Upper lobe of left lung (tissue), 6 donors: ENCODE results near the gene OR1K1. TPM values are rescaled to one million over a fixed set of nuclear protein-coding genes. Genes with fewer than 3 reads are reported as not detected.
"Not testable (repeated sequence)": the region's sequence is repeated elsewhere in the genome, so short reads cannot be mapped to it uniquely, and the experiment has no call there.

Experiments
- ATAC-seq, 2 donors: fragments of 200-7000 bp; cut with Tn5 transposase; one replicate each; pipeline ENCODE4 v1.9.1; 2022; ENCODE audit warnings: mild to moderate bottlenecking in 2 of 2, moderate library complexity in 2 of 2; ENCODE audit not compliant: low FRiP score in 2 of 2
- DNase-seq, 2 donors: peaks; one replicate each; pipeline ENCODE4 v3.0.0-alpha.2; 2019 to 2020
- H3K27ac ChIP-seq, 4 donors: fragments of 200-600 bp; sonication (generic); one replicate each; pipeline ENCODE4 v1.5.1; 2016 to 2019
- H3K27me3 ChIP-seq, 4 donors: fragments of 200-600 bp; sonication (generic); one replicate each; pipeline ENCODE4 v1.5.1; 2017 to 2019
- H3K36me3 ChIP-seq, 4 donors: fragments of 200-600 bp; sonication (generic); one replicate each; pipeline ENCODE4 v1.5.1; 2016 to 2019
- H3K4me1 ChIP-seq, 4 donors: fragments of 200-600 bp; sonication (generic); one replicate each; pipeline ENCODE4 v1.5.1; 2018 to 2019
- H3K4me3 ChIP-seq, 4 donors: fragments of 200-600 bp; sonication (generic); one replicate each; pipeline ENCODE4 v1.5.1; 2017 to 2019; ENCODE audit warnings: mild to moderate bottlenecking in 2 of 4, moderate library complexity in 1 of 4
- H3K9me3 ChIP-seq, 4 donors: fragments of 200-600 bp; sonication (generic); one replicate each; pipeline ENCODE4 v1.5.1; 2018 to 2019
- EP300 ChIP-seq, 4 donors: sonication (generic); formaldehyde crosslinking; IDR thresholded peaks; one replicate each; pipeline ENCODE4 v1.5.1; 2017; ENCODE audit warnings: antibody characterized with exemption in 4 of 4, control low read depth in 2 of 4
- POLR2A ChIP-seq, 4 donors: fragments of 450-650 bp; IDR thresholded peaks; one replicate each; pipeline ENCODE4 v1.5.1; 2016 to 2017; ENCODE audit warnings: antibody characterized with exemption in 4 of 4, mild to moderate bottlenecking in 2 of 4
- POLR2AphosphoS5 ChIP-seq, 2 donors: sonication (generic); formaldehyde crosslinking; IDR thresholded peaks; one replicate each; pipeline ENCODE4 v1.5.1; 2017; ENCODE audit warnings: antibody characterized with exemption in 2 of 2
- WGBS, 2 donors: methylation state at CpG; one replicate each; pipeline ENCODE4 v1.1.5; 2017 to 2018; 5-methylcytosine and 5-hydroxymethylcytosine counted together
- total RNA-seq, 6 donors: library from RNA; depleted of rRNA in 4 of 6; stranded (reverse); fragments of >200 nt in 4 of 6; gene quantifications; one replicate each; pipeline versions ENCODE4 v1.1.0 to v1.2.1, GENCODE V29; 2016 to 2021
- TF ChIP-seq, protein P1 (sequence below), 6 experiments: fragments of 450-650 bp in 4 of 6; fragments of 200-600 bp in 2 of 6; sonication (generic) in 2 of 6; IDR thresholded peaks; one replicate each; pipeline ENCODE4 v1.5.1; 2016 to 2019; ENCODE audit warnings: antibody characterized with exemption in 6 of 6
- donor health status: DM: no; HTN: no; CAD: no; lungs with moderate emphysema.
- donor health status: DM: no; HTN: yes; CAD: no; lungs with severe emphysema.

Gene OR1K1
- total RNA-seq, 6 donors from 2014 or later = not detected

DNA sequence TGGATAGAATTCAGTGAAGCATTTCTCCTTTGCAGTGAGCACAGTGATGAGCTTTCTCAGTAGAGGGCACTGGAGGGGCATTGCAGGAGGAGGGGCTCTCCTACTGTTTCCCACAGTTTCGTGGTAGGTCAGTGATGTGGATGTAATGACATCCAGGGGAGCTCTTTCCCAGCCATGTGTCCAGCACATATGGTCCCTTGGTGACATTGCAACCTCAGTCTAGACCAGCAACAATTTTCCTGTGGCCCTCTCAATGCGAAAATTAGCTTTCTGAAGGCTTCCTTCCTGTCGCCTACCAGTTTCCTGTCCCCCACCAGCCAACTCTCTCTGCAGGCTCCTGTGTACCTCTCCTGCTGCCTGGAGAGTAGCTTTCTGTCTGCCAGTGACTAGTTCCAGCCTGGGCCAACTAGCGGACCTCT, 35.4 kb downstream of the OR1K1 start:
- TF ChIP-seq POLR2A (IDR thresholded peaks at IDR 0.05) (no peak), EP300 (IDR thresholded peaks at IDR 0.05) (no peak), POLR2AphosphoS5 (IDR thresholded peaks at IDR 0.05) (no peak)
- TF ChIP-seq, protein P1, sequence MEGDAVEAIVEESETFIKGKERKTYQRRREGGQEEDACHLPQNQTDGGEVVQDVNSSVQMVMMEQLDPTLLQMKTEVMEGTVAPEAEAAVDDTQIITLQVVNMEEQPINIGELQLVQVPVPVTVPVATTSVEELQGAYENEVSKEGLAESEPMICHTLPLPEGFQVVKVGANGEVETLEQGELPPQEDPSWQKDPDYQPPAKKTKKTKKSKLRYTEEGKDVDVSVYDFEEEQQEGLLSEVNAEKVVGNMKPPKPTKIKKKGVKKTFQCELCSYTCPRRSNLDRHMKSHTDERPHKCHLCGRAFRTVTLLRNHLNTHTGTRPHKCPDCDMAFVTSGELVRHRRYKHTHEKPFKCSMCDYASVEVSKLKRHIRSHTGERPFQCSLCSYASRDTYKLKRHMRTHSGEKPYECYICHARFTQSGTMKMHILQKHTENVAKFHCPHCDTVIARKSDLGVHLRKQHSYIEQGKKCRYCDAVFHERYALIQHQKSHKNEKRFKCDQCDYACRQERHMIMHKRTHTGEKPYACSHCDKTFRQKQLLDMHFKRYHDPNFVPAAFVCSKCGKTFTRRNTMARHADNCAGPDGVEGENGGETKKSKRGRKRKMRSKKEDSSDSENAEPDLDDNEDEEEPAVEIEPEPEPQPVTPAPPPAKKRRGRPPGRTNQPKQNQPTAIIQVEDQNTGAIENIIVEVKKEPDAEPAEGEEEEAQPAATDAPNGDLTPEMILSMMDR (IDR thresholded peaks at IDR 0.05) = no peak
- H3K4me1 ChIP-seq = peaks cover 3 to 8% (median 5%) of the 10 kb centered on the region in 4 donors
- no peak overlapping the region for H3K27ac ChIP-seq
- H3K27me3 ChIP-seq = no peaks in the 10 kb centered on the region
- WGBS, 2 donors = 36 to 45% methylated on average over 4 of the region's 4 CpGs
- DNase-seq (no peak), ATAC-seq (no peak)
- no peaks in the 10 kb centered on the region for H3K36me3 ChIP-seq
- no peaks in the 10 kb centered on the region for H3K9me3 ChIP-seq
- no peak overlapping the region for H3K4me3 ChIP-seq

- H3K4me1 ChIP-seq = peaks cover 3 to 8% (median 5%) of the 10 kb centered on the region in 4 donors
- H3K27me3 ChIP-seq = no peaks in the 10 kb centered on the region
- ATAC-seq (no peak), DNase-seq (peak in 1 of 2 donors; percentile 68)
- no peak overlapping the region for H3K27ac ChIP-seq
- no peak overlapping the region for H3K4me3 ChIP-seq
- TF ChIP-seq POLR2AphosphoS5 (IDR thresholded peaks at IDR 0.05) (no peak), POLR2A (IDR thresholded peaks at IDR 0.05) (no peak), EP300 (IDR thresholded peaks at IDR 0.05) (no peak)
- TF ChIP-seq, protein P1 (IDR thresholded peaks at IDR 0.05) = no peak
- 98 to 99% methylated on average over 12 to 14 of the region's 14 CpGs for WGBS, 2 donors
- no peaks in the 10 kb centered on the region for H3K9me3 ChIP-seq
- no peaks in the 10 kb centered on the region for H3K36me3 ChIP-seq
Measured at GRCh38 chr9:122837266-122837850, 37.4 kb downstream of the OR1K1 start.

GRCh38 chr9:122838441-122838840, 38.5 kb downstream of the OR1K1 start:
- not testable (repeated sequence) for DNase-seq, H3K4me1 ChIP-seq, ATAC-seq, H3K4me3 ChIP-seq, H3K27ac ChIP-seq, H3K36me3 ChIP-seq, H3K9me3 ChIP-seq, H3K27me3 ChIP-seq
- 86 to 92% methylated on average over 3 of the region's 3 CpGs for WGBS, 2 donors

GRCh38 chr9:122841501-122841900, 41.6 kb downstream of the OR1K1 start:
- ATAC-seq = no peak
- WGBS, 2 donors = 75% methylated on average over 4 of the region's 4 CpGs

GRCh38 chr9:122844137-122844536, 44.2 kb downstream of the OR1K1 start:
- 95 to 100% methylated on average over 1 of the region's 1 CpG for WGBS, 2 donors
- DNase-seq (no peak), ATAC-seq (no peak)
- no peaks in the 10 kb centered on the region for H3K4me1 ChIP-seq
- H3K9me3 ChIP-seq = no peaks in the 10 kb centered on the region
- no peak overlapping the region for H3K27ac ChIP-seq
- H3K4me3 ChIP-seq = no peak overlapping the region
- peaks cover 5 to 26% (median 9%) of the 10 kb centered on the region in 4 donors for H3K36me3 ChIP-seq
- TF ChIP-seq, protein P1 (IDR thresholded peaks at IDR 0.05) = no peak
- TF ChIP-seq POLR2A (IDR thresholded peaks at IDR 0.05) = no peak
- TF ChIP-seq POLR2AphosphoS5 (IDR thresholded peaks at IDR 0.05) = no peak
- no peak for TF ChIP-seq EP300 (IDR thresholded peaks at IDR 0.05)
- H3K27me3 ChIP-seq = no peaks in the 10 kb centered on the region

More at GRCh38 chr9:122841501-122841900, 41.6 kb downstream of the OR1K1 start:
- TF ChIP-seq EP300 (IDR thresholded peaks at IDR 0.05) (no peak), POLR2A (IDR thresholded peaks at IDR 0.05) (no peak), POLR2AphosphoS5 (IDR thresholded peaks at IDR 0.05) (no peak)
- TF ChIP-seq, protein P1 (IDR thresholded peaks at IDR 0.05) = no peak
- no peak overlapping the region for H3K27ac ChIP-seq
- H3K4me1 ChIP-seq = no peaks in the 10 kb centered on the region
- no peak for DNase-seq
- H3K36me3 ChIP-seq = peaks cover 0 to 1% (median under 1%) of the 10 kb centered on the region in 4 donors
- H3K27me3 ChIP-seq = no peaks in the 10 kb centered on the region
- no peaks in the 10 kb centered on the region for H3K9me3 ChIP-seq
- H3K4me3 ChIP-seq = no peak overlapping the region
